D721Med (cell line): ENCODE data around the gene LXN.
A peak's percentile ranks its signal among the peaks of the same experiment; 100 is the strongest.

ENCODE experiments used
- DNase-seq: peaks from one replicate; pipeline ENCODE4 v3.0.0; 2011; ENCODE audit warnings: low spot score; ENCODE audit not compliant: insufficient read length
- FAIRE-seq: peaks from 2 replicates; lab custom pipeline; 2011; peaks lifted over from hg19 to GRCh38; lab: Jason Lieb, UNC
- TF ChIP-seq, protein P1 (sequence below): IDR thresholded peaks from 2 replicates; pipeline ENCODE4 v1.5.1; 2012; ENCODE audit warnings: mild to moderate bottlenecking, control low read depth; ENCODE audit not compliant: insufficient read depth; ENCODE audit errors: missing control alignments

LXN gene

DNA sequence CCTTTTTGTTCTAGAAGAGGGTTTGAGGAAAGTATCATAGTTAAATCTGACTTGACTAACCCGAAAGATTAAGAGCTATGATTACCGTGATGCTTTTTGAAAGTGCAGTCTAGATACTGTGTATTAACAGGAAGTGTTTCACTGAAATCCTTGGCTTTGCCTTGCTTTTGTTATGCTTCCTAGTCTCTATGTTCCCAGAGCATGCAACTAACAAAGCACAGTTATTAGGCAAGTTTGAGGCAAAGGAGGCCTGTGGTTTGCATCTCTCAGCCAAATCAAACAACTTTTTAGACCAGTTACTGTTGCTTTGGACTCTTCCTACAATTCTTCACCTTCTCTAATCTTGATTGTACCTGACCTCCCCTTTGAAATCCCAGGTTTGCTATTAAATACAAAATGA is 3.9 kb downstream of the LXN start:
- FAIRE-seq (no peak), DNase-seq (no peak)
- TF ChIP-seq, protein P1, sequence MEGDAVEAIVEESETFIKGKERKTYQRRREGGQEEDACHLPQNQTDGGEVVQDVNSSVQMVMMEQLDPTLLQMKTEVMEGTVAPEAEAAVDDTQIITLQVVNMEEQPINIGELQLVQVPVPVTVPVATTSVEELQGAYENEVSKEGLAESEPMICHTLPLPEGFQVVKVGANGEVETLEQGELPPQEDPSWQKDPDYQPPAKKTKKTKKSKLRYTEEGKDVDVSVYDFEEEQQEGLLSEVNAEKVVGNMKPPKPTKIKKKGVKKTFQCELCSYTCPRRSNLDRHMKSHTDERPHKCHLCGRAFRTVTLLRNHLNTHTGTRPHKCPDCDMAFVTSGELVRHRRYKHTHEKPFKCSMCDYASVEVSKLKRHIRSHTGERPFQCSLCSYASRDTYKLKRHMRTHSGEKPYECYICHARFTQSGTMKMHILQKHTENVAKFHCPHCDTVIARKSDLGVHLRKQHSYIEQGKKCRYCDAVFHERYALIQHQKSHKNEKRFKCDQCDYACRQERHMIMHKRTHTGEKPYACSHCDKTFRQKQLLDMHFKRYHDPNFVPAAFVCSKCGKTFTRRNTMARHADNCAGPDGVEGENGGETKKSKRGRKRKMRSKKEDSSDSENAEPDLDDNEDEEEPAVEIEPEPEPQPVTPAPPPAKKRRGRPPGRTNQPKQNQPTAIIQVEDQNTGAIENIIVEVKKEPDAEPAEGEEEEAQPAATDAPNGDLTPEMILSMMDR = no peak

DNA sequence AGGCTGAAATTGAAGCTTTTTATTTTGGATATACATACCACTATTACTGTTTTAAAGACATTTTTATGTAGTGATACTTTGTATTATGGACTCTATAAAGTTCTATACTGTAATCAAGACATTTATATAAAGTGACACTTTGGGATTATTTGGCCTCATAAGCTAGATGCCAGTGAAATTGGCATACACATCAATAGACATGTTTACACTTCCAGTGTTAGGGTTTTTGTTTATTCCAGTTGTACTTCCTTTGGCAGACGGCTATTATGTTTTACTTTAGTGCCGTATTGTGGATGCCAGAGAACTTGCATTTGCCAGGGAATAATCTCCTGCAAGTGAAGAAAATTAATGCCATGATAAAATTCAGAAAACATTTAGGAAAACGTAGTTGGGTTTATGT is 6.0 kb downstream of the LXN start:
- DNase-seq (no peak), FAIRE-seq (no peak)
- TF ChIP-seq, protein P1 = no peak

DNA sequence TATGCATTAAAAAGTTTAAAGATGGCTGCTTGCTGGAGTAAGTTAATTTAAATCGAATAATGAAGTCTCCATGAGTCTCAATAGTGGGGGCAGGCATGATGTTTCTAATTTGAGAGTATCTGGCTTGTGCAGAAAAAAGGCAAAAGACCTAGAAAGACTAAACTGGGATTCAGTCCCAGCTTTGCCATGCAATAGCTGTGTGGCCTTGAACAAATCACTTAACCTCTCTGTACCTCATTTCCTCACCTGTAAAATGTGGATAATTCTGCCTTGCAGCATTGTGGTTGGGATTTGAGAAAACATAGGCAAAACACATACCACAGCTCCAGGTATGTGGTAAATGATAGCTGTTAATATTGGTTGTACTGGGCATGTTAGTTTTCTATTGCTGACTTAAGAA is 8.6 kb downstream of the LXN start:
- TF ChIP-seq, protein P1 = no peak
- DNase-seq (no peak), FAIRE-seq (no peak)

DNA sequence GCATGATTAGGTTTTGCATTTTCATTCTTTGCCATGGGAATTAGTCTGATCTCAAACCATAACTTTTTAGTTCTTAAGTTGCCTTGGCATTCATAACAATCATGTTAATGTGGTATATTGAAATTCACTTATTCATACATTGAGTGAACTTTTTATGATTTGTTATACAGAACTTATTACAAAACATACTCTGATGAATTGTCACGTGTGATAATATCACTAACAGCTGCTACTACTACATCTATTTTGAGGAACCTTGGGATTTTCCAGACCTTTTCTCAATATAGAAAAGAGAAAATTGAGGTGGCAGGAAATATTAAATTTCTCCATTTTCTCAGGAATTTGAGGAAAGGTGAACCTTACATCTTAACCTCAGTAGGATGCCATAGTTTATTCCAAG is 9.2 kb downstream of the LXN start:
- FAIRE-seq (no peak), DNase-seq (no peak)
- TF ChIP-seq, protein P1 = no peak

DNA sequence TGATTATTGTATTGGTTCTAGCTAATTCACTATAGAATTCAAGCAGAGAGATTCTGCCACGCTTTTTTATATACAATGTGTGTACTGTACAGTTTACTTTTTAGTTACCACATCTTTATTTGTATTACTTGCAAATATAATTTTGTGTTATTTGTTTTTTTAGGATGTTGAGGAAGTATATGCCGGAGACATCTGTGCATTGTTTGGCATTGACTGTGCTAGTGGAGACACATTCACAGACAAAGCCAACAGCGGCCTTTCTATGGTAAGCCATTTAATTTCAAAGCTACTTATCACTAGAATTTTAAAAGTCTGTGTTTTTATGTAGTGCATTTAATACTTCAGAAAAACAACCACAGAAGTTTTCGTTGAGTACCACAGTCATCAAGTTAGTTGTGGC is 11.7 kb downstream of the LXN start:
- DNase-seq = no peak
- TF ChIP-seq, protein P1 = no peak
- no peak for FAIRE-seq

DNA sequence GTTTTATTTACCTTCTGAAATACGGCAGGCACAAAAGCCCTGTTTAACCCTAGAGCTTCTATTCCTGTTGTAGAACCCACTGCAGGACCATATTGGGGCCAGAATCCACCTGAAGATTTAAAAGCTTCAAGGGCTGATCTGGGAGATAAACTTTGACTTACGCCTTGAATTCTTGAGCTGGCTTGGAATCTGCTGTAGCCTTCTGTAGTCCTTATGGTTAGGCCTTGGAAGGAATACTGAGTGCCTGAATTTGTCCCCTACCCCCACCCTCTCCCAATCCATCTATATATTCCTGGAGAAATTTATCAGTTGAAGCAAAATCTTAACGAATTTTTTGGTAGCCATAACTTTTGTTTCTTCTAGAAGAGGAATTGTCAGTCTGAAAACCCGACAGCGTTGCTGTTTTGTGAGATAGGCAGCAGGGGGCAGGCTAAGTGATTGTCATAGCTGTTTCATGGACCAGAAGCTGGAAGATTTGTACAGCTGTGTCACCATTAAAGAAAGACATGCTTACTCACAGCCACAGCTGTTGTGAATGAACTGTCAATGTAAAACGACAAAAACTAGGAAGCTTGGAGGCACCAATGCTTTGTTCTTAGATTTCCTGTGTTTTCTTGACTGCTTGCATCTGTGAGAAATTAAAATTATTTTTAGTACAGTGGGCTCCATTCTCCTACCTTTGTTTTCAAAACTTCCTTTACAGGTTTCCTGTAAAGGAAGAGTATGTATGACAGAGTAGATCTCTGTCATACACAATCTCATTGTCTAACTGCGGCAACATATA is 12.8 kb downstream of the LXN start:
- peak; percentile 72 for FAIRE-seq
- TF ChIP-seq, protein P1 = peak; percentile 71
- DNase-seq = no peak

DNA sequence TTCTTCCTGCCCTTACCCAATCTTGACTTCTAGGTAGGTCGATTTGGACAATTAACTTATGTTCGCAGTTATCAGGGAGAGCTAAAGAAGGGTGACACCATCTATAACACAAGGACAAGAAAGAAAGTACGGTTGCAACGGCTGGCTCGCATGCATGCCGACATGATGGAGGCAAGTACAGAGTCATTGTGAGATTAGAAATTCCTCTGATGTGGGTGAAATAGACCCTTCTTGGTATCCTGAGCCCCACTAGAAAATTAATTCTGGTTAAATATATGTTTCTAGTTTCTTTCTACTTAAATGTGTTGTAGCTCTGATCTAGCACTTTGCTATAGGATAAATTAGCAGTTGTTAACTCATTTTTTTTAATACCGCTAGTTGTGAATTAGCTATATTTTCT is 13.6 kb downstream of the LXN start:
- TF ChIP-seq, protein P1 = no peak
- DNase-seq = no peak
- no peak for FAIRE-seq
